Cardiac muscle cell (in vitro differentiated cells and primary cell): ENCODE results near the gene USE1. TPM values are rescaled to one million over a fixed set of nuclear protein-coding genes. Genes with fewer than 3 reads are reported as not detected.
"Not testable (repeated sequence)": the region's sequence is repeated elsewhere in the genome, so short reads cannot be mapped to it uniquely, and the experiment has no call there.

Experiments used
- DNase-seq, 2 donors: peaks; one replicate each; pipeline versions ENCODE4 v3.0.0 to v3.0.0-alpha.2; 2010 to 2017; ENCODE audit warnings: low read depth in 1 of 2, low spot score in 1 of 2
- H3K27ac ChIP-seq: fragments of 200-600 bp; sonication (generic); 2 replicates; pipeline ENCODE4 v1.5.1; 2016
- H3K27me3 ChIP-seq: fragments of 200-600 bp; sonication (generic); 2 replicates; pipeline ENCODE4 v1.6.0; 2016; ENCODE audit warnings: control low read depth
- H3K36me3 ChIP-seq: fragments of 200-600 bp; sonication (generic); 2 replicates; pipeline ENCODE4 v1.5.1; 2016; ENCODE audit warnings: control low read depth
- H3K4me1 ChIP-seq: fragments of 200-600 bp; sonication (generic); 2 replicates; pipeline ENCODE4 v1.8.1; 2017; ENCODE audit warnings: low read depth, mild to moderate bottlenecking, mixed run types
- H3K4me3 ChIP-seq: fragments of 200-600 bp; sonication (generic); 2 replicates; pipeline ENCODE4 v1.5.1; 2016; ENCODE audit warnings: mild to moderate bottlenecking
- H3K9me3 ChIP-seq: fragments of 200-600 bp; sonication (generic); 2 replicates; pipeline ENCODE4 v1.5.1; 2017; ENCODE audit warnings: low read depth, mild to moderate bottlenecking, control low read depth
- CTCF ChIP-seq: IDR thresholded peaks from 2 replicates; pipeline ENCODE4 v1.5.1; 2012; ENCODE audit warnings: low read depth, mild to moderate bottlenecking, low read length
- polyA plus RNA-seq: library from polyadenylated mRNA; unstranded; fragments of >200 nt; fragmentation: Nextera tagmentation; extraction: Ambion mirVana; gene quantifications from 2 replicates; pipeline ENCODE4 v1.2.1, GENCODE V29; 2016
- total RNA-seq: library from RNA; depleted of rRNA; stranded (reverse); fragments of >200 nt; gene quantifications from 2 replicates; pipeline ENCODE4 v1.2.3, GENCODE V29; 2016

The USE1 gene
- total and polyA plus RNA-seq, 2 experiments from 2014 or later: 28.5 to 38.1 TPM

GRCh38 chr19:17185590-17185989 is 29.6 kb upstream of the USE1 start:
- Histone ChIP-seq H3K27ac (no peak overlapping the region), H3K4me1 (no peaks in the 10 kb centered on the region), H3K27me3 (no peaks in the 10 kb centered on the region), H3K9me3 (no peaks in the 10 kb centered on the region), H3K4me3 (no peak overlapping the region), H3K36me3 (peaks cover 4% of the 10 kb centered on the region)
- no peak for TF ChIP-seq CTCF
- DNase-seq: no peak

GRCh38 chr19:17191736-17192135 is 23.4 kb upstream of the USE1 start:
- not testable (repeated sequence) for H3K27me3 ChIP-seq, H3K27ac ChIP-seq, H3K4me1 ChIP-seq, H3K9me3 ChIP-seq, H3K4me3 ChIP-seq, DNase-seq
- H3K36me3 ChIP-seq: peaks cover 18% of the 10 kb centered on the region

GRCh38 chr19:17192751-17193150 is 22.4 kb upstream of the USE1 start:
- no peaks in the 10 kb centered on the region for H3K4me1 ChIP-seq
- TF ChIP-seq CTCF: no peak
- DNase-seq: no peak
- H3K27me3 ChIP-seq: no peaks in the 10 kb centered on the region
- H3K9me3 ChIP-seq: no peaks in the 10 kb centered on the region
- H3K36me3 ChIP-seq: peaks cover 17% of the 10 kb centered on the region
- H3K27ac ChIP-seq: no peak overlapping the region
- H3K4me3 ChIP-seq: no peak overlapping the region

GRCh38 chr19:17194608-17195007 is 20.5 kb upstream of the USE1 start:
- Histone ChIP-seq H3K4me1 (no peaks in the 10 kb centered on the region), H3K27me3 (no peaks in the 10 kb centered on the region), H3K9me3 (no peaks in the 10 kb centered on the region), H3K27ac (no peak overlapping the region), H3K36me3 (peaks cover 14% of the 10 kb centered on the region), H3K4me3 (no peak overlapping the region)
- TF ChIP-seq CTCF: no peak
- DNase-seq: no peak

GRCh38 chr19:17195106-17195505 is 20.1 kb upstream of the USE1 start:
- no peak for TF ChIP-seq CTCF
- Histone ChIP-seq H3K27ac (no peak overlapping the region), H3K36me3 (peaks cover 14% of the 10 kb centered on the region), H3K27me3 (no peaks in the 10 kb centered on the region), H3K4me1 (no peaks in the 10 kb centered on the region), H3K4me3 (no peak overlapping the region), H3K9me3 (no peaks in the 10 kb centered on the region)
- DNase-seq: no peak

- H3K9me3 ChIP-seq: no peaks in the 10 kb centered on the region
- H3K4me1 ChIP-seq: no peaks in the 10 kb centered on the region
- no peak for DNase-seq
- no peaks in the 10 kb centered on the region for H3K27me3 ChIP-seq
- no peak overlapping the region for H3K4me3 ChIP-seq
- H3K36me3 ChIP-seq: peaks cover 13% of the 10 kb centered on the region
- TF ChIP-seq CTCF: no peak
- no peak overlapping the region for H3K27ac ChIP-seq
Measured at GRCh38 chr19:17196610-17197009, 18.5 kb upstream of the USE1 start.
